Inferior parietal cortex (tissue), 1 donor: ENCODE results near the gene PFN3.

Experiments
- DNase-seq: peaks from one replicate; pipeline ENCODE4 v3.0.0-alpha.2; 2016; ENCODE audit errors: extremely low spot score

The PFN3 gene

DNA sequence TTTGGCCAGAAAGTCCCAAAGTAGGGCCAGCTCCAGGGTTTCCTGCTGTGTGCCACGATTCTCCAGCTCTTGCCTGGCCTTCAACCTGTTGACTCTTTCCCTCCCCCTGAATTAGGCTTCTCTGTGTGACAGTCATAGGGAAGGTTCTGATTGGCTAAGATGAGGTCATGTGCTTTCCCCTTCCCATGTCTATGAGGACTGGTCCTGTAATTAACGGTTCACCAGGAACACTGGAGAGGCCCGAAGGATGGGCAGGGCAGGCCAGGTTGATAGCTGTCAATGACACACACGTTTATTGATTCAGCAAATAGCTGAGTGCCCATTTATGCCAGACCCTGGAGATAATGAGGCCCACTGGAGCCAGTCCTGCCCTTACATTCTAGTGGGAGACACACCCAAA is 37.2 kb upstream of the PFN3 start:
- no peak for DNase-seq

- no peak for DNase-seq
Observed at GRCh38 chr5:177435847-177436536, 35.5 kb upstream of the PFN3 start.

GRCh38 chr5:177434942-177435738 is 34.7 kb upstream of the PFN3 start:
- DNase-seq = no peak

- no peak for DNase-seq
Observed at GRCh38 chr5:177434437-177434836, 34.0 kb upstream of the PFN3 start.

DNA sequence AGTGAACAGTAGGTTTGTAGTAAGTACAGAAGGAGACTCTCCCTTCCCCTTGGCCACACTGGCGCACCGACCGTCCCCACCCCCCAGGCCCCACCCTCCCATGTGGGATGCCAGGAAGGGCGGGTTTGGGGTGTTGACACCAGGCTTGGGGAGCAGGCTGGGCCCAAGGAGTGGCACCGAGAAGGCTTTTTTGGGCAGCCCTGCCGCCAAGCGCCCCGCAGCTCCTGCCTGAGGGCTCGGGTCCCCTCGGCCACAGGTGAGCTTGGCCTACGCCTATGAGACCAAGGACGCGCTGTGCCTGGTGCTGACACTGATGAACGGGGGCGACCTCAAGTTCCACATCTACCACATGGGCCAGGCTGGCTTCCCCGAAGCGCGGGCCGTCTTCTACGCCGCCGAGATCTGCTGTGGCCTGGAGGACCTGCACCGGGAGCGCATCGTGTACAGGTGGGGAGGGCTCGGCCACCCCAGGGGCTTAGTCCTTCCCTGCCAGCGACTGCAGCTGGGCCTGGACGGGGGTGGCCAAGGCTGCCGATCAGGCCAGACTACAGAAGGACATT is 33.3 kb upstream of the PFN3 start:
- no peak for DNase-seq

- DNase-seq = no peak
Observed at GRCh38 chr5:177432839-177433657, 32.6 kb upstream of the PFN3 start.

DNA sequence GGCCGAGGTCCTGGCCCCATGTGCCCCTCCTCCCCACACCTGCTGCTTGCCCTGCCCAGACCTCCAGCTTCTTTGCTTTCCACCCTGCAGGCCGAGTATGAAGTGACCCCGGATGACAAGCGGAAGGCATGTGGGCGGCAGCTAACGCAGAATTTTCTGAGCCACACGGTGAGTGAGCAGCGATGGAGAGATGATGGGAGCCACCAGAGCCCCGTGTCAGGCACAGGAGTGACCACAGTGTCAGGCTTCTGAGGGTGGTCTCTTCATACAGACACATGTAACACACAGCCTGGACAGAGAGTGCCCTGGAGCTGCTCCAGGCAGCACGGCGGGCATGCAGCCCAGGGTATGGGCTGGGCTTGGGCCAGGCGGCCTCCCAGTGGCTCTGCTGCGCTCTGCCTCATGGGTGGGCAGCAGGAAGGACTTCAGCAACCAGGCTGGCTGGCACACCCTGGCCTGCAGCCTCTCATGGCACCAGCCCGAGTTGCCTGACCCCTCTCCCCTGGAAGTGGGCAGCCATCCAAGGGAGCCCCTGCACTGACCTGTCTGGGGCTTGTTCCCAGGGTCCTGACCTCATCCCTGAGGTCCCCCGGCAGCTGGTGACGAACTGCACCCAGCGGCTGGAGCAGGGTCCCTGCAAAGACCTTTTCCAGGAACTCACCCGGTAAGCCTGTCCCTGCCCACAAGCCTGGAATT is 31.8 kb upstream of the PFN3 start:
- DNase-seq = no peak

DNA sequence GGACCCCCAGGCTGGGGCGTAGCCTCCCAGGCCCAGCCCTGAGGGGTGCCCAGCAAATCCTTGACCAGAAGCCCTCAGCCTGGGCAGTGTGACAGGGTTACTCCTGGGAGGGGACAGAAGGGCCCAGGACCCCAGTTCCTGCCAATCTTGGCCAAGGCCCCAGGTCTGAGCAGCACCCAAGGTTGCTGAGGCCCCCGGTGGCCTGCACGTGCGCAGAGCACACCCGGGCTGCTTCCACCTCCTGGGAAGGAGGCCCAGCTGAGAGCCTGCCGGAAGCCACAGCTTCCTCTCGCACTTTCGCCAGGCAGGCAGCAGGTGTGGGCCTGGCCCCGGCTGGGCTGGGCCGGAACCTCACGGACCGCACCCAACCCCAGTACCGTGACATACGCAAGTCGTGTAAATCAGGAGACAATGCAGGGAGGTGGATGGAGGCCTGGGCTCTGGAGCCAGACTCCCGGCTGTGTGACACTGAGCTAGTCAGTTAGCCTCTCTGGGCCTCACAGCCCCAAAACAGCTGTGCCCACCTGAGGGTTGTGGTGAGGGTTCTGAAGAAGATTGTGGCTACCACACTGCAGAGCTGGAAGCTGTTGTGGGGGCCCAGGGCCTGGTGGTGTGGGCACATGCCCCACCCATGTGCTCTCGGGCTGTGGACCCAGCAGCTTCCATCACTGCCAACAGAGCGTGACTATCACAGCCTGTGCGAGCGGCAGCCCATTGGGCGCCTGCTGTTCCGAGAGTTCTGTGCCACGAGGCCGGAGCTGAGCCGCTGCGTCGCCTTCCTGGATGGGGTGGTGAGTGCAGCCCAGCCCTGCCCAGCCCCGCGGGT is 31.1 kb upstream of the PFN3 start:
- no peak for DNase-seq

DNA sequence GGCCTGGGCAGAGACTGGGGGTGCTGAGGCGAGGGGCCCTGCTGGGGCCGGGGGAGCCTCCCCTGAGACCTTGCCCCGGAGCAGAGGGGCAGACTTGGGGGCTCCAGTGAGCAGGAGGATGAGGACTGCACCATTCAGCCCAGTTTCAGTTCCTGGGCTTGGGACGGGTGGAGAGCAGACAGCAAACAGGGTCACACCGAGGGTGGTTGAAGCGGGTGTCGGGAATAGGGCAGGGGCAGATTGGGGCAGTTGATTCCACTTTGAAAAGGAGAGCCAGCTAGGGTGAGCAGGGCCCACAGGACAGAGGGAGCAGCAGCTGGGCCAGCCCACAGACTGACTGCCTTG is 30.5 kb upstream of the PFN3 start:
- DNase-seq = no peak

GRCh38 chr5:177430140-177430951 is 29.9 kb upstream of the PFN3 start:
- no peak for DNase-seq

GRCh38 chr5:177429248-177430040 is 29.0 kb upstream of the PFN3 start:
- no peak for DNase-seq

DNA sequence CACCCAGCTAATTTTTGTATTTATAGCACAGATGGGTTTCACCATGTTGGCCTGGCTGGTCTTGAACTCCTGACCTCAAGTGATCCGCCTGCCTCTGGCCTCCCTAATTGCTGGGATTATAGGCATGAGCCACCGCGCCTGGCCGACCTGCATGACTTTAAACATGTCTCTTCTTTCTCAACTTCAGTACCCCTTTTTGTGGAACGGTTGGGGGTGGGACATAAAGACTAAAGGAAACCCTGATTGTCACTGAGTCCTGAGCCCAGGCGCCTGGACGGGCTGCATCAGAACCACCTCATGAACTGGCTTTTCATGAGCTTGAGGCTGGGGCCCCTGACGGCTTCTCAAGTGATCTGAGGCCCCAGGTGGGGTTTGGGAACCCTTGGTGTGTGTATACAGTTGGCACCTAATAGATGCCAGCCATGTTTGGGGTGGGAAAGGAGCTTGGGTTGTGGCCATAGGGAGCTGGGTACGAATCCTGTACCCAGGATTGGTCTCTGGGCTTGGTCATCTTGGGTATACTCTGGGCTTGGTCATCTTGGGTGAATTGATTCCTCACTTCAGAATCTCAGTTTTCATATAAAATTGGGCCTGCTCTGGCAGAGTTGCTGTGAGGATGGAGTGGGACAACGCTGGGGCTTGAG is 28.2 kb upstream of the PFN3 start:
- no peak for DNase-seq

- DNase-seq = no peak
Observed at GRCh38 chr5:177427919-177428573, 27.6 kb upstream of the PFN3 start.

DNA sequence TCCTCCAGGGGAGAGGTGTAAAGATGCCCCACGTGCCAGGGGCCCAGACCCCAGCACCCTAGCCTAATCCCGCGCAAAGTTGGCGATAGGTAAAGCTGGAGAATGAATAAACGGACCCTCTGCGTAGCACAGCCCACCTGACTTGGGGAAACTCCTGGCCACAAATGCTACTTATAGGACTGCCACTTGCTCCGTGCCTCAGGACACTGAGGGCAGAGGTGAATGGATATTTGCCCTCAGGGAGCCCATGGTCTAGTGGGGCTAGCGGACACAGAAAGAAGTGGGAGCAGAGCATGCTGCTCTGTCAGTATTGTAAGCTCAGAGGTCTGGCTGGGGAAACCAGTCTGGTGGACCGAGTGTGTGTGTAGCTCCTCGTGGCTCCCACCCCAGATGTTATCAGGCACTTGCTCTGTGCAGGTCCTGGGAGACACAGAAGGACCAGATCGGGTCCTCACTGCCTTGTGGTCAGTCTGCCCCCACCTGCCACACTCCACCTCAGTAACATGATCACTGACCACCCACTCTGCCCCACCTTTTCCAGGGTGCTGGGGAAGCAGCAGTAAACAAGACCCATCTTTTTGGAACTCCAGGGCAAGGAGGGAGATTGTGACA is 26.9 kb upstream of the PFN3 start:
- no peak for DNase-seq

GRCh38 chr5:177426566-177427210 is 26.2 kb upstream of the PFN3 start, which contains the start of gene GRK6:
Gene GRK6, plus strand, starts transcription at chr5:177426676. Its CDS starts 170 bp downstream, at chr5:177426846.
- peak; percentile 3 for DNase-seq

DNA sequence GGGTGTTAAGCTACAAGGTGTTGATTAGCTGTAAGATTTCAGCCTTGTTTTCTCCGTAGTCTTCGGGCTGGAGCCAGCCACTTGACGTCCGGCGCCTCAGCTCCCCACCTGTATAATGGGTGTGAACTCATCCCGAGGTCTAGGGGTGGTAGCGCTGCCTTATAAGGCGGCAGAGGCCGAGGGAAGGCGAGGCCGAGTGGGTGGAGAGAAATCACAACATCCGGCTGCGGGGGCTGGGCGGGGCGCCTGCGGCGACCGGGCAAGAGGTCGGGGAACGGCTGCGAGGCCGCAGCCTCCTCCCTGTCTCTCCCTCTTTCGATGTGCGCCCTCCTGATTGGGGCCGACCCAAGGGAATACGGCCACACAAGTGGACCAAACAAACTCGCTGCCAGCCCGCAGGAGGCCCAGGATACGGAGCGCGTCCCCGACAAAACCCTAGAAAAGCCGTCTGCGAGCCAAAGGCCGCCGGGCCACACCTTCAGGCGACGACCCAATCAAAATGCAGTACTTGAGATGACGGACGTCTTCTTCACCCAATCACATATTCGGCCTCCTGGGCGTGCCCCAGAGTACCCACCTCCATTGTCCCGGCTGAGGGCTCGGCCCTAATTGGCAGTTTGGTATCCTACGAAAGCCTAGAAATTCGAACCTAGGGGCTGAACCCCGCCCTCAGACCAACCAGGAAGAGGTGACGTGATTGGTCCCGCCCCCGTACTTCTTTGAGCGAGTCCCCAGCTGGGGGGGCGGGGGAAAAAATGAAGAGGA is 25.5 kb upstream of the PFN3 start:
- DNase-seq = peak; percentile 100
